Left lung (tissue), 10 donors: ENCODE measurements around the gene PRM1. TPM values are rescaled to one million over a fixed set of nuclear protein-coding genes. Genes with fewer than 3 reads are reported as not detected.

ENCODE experiments used
- ATAC-seq: fragments of 200-7000 bp; cut with Tn5 transposase; one replicate; pipeline ENCODE4 v1.9.1; 2020; ENCODE audit warnings: moderate library complexity
- DNase-seq, 4 donors: peaks; one replicate each; pipeline ENCODE4 v3.0.0-alpha.2; 2013 to 2020
- H3K27ac ChIP-seq, 2 donors: fragments of 200-600 bp; sonication (generic) in 1 of 2; one replicate each; pipeline versions ENCODE4 v1.5.0 to v1.8.0; 2020 to 2021
- H3K27me3 ChIP-seq, 2 donors: fragments of 200-600 bp; sonication (generic) in 1 of 2; one replicate each; pipeline versions ENCODE4 v1.5.0 to v1.8.0; 2020 to 2021
- H3K36me3 ChIP-seq, 2 donors: fragments of 200-600 bp; sonication (generic) in 1 of 2; one replicate each; pipeline versions ENCODE4 v1.5.0 to v1.8.0; 2020 to 2021
- H3K4me1 ChIP-seq, 2 donors: fragments of 200-600 bp; one replicate each; pipeline ENCODE4 v1.8.0; 2021
- H3K4me3 ChIP-seq, 2 donors: fragments of 200-600 bp; sonication (generic) in 1 of 2; one replicate each; pipeline versions ENCODE4 v1.5.0 to v1.8.0; 2020 to 2021; ENCODE audit warnings: mild to moderate bottlenecking in 1 of 2
- H3K9me3 ChIP-seq, 2 donors: fragments of 200-600 bp; sonication (generic) in 1 of 2; one replicate each; pipeline versions ENCODE4 v1.5.0 to v1.8.0; 2020 to 2021
- CTCF ChIP-seq, 2 donors: fragments of 200-600 bp; sonication (generic) in 1 of 2; IDR thresholded peaks; one replicate each; pipeline versions ENCODE4 v1.5.0 to v1.8.0; 2021; ENCODE audit warnings: antibody characterized with exemption in 2 of 2
- intact Hi-C, 2 donors: fragments of 100-400 bp; cut with DNase I; formaldehyde crosslinking; loops; one replicate each; pipeline versions ENCODE4 v1.11.2 to v1.14.2; 2022
- polyA plus RNA-seq, 6 donors: library from polyadenylated mRNA; unstranded; fragments of 120-200 nt; gene quantifications; one replicate each; pipeline ENCODE4 v1.2.1, GENCODE V29; 2013; ENCODE audit not compliant: insufficient read length in 6 of 6
- total RNA-seq, 2 donors: library from RNA; stranded (reverse); fragmentation: NEBNext Ultra II Directional; extraction: Animal tissue kit (Norgen Biotek cat#: 25700); gene quantifications; one replicate each; pipeline ENCODE4 v1.2.1, GENCODE V29; 2021
- donor health status: DM: no; HTN: yes; CAD: no.
- donor health status: DM: no; HTN: no; CAD: no.

PRM1 gene
- total and polyA plus RNA-seq, 8 donors = 0.44 TPM; not detected in 7

GRCh38 chr16:11272921-11273720 is 8.0 kb downstream of the PRM1 start, which contains the start of gene PRM3:
Gene PRM3, minus strand, starts transcription at chr16:11273629. Its CDS starts 34 bp downstream, at chr16:11273595.
- DNase-seq = no peak
- intact Hi-C loops = no loop called here
- Histone ChIP-seq H3K27ac (no peak within 1 kb of the TSS), H3K4me3 (no peak within 1 kb of the TSS), H3K4me1 (no peaks in the 10 kb centered on the region), H3K9me3 (no peaks in the 10 kb centered on the region), H3K36me3 (no peaks in the 10 kb centered on the region), H3K27me3 (no peaks in the 10 kb centered on the region)
- no peak for ATAC-seq
- no peak for TF ChIP-seq CTCF (IDR thresholded peaks at IDR 0.05)

- intact Hi-C loops = no loop called here
- ATAC-seq = peak; percentile 63
- no peak for DNase-seq
Observed at GRCh38 chr16:11272484-11272883, 8.6 kb downstream of the PRM1 start.

GRCh38 chr16:11271610-11272009 is 9.5 kb downstream of the PRM1 start:
- intact Hi-C loops = no loop called here

More at GRCh38 chr16:11272484-11272883, 8.6 kb downstream of the PRM1 start:
- no peaks in the 10 kb centered on the region for H3K4me1 ChIP-seq
- no peaks in the 10 kb centered on the region for H3K9me3 ChIP-seq
- no peaks in the 10 kb centered on the region for H3K27me3 ChIP-seq
- H3K27ac ChIP-seq = no peak overlapping the region
- no peak overlapping the region for H3K4me3 ChIP-seq
- TF ChIP-seq CTCF (IDR thresholded peaks at IDR 0.05) = no peak
- H3K36me3 ChIP-seq = no peaks in the 10 kb centered on the region

GRCh38 chr16:11270602-11271162 is 10.4 kb downstream of the PRM1 start:
- ATAC-seq = no peak
- Histone ChIP-seq H3K4me1 (no peaks in the 10 kb centered on the region), H3K27me3 (no peaks in the 10 kb centered on the region), H3K27ac (no peak overlapping the region), H3K9me3 (no peaks in the 10 kb centered on the region), H3K4me3 (no peak overlapping the region), H3K36me3 (no peaks in the 10 kb centered on the region)
- no peak for DNase-seq
- intact Hi-C loops = no loop called here
- no peak for TF ChIP-seq CTCF (IDR thresholded peaks at IDR 0.05)

More at GRCh38 chr16:11271610-11272009, 9.5 kb downstream of the PRM1 start:
- ATAC-seq (no peak), DNase-seq (no peak)
- H3K4me3 ChIP-seq = no peak overlapping the region
- no peaks in the 10 kb centered on the region for H3K9me3 ChIP-seq
- no peak overlapping the region for H3K27ac ChIP-seq
- no peaks in the 10 kb centered on the region for H3K27me3 ChIP-seq
- no peaks in the 10 kb centered on the region for H3K36me3 ChIP-seq
- H3K4me1 ChIP-seq = no peaks in the 10 kb centered on the region
- no peak for TF ChIP-seq CTCF (IDR thresholded peaks at IDR 0.05)

- DNase-seq (no peak), ATAC-seq (no peak)
- Histone ChIP-seq H3K4me3 (no peak within 1 kb of the TSS), H3K4me1 (peaks cover 0 to 6% of the 10 kb centered on the region in 2 donors), H3K36me3 (no peaks in the 10 kb centered on the region), H3K27me3 (no peaks in the 10 kb centered on the region), H3K9me3 (no peaks in the 10 kb centered on the region), H3K27ac (no peak within 1 kb of the TSS)
- intact Hi-C loops = no loop called here
- no peak for TF ChIP-seq CTCF (IDR thresholded peaks at IDR 0.05)
Observed at GRCh38 chr16:11268921-11269375, 12.2 kb downstream of the PRM1 start, which contains the start of gene TNP2. Gene TNP2, minus strand, starts transcription at chr16:11269325. Its CDS starts 63 bp downstream, at chr16:11269262.
